Ishikawa (cell line): Measurements from ENCODE around the gene RGS6.

ENCODE experiments used
- CEBPB ChIP-seq: IDR thresholded peaks from 2 replicates; pipeline ENCODE4 v1.6.1; 2012
- CREB1 ChIP-seq: IDR thresholded peaks from 2 replicates; pipeline ENCODE4 v1.6.1; 2012; ENCODE audit warnings: low read depth
- EGR1 ChIP-seq: IDR thresholded peaks from 2 replicates; pipeline ENCODE4 v1.6.1; 2012
- EP300 ChIP-seq: IDR thresholded peaks from 2 replicates; pipeline ENCODE4 v1.6.1; 2012; ENCODE audit warnings: borderline replicate concordance
- NFIC ChIP-seq: IDR thresholded peaks from 2 replicates; pipeline ENCODE4 v1.6.1; 2012
- RAD21 ChIP-seq: IDR thresholded peaks from 2 replicates; pipeline ENCODE4 v1.6.1; 2012; ENCODE audit warnings: low read depth
- TAF1 ChIP-seq: IDR thresholded peaks from 2 replicates; pipeline ENCODE4 v1.6.1; 2012; ENCODE audit warnings: low read depth, mild to moderate bottlenecking
- TCF12 ChIP-seq: IDR thresholded peaks from 2 replicates; pipeline ENCODE4 v1.6.1; 2012; ENCODE audit warnings: low read depth
- TEAD4 ChIP-seq: IDR thresholded peaks from 2 replicates; pipeline ENCODE4 v1.6.1; 2012
- YY1 ChIP-seq: IDR thresholded peaks from 2 replicates; pipeline ENCODE4 v1.6.1; 2012; ENCODE audit warnings: low read depth
- ZBTB7A ChIP-seq: IDR thresholded peaks from 2 replicates; pipeline ENCODE4 v1.6.1; 2012; ENCODE audit warnings: low read depth
- TF ChIP-seq, protein P1 (sequence below): IDR thresholded peaks from 2 replicates; pipeline ENCODE4 v1.6.1; 2012
- TF ChIP-seq, protein P2 (sequence below): IDR thresholded peaks from 2 replicates; pipeline ENCODE4 v1.6.1; 2012; ENCODE audit warnings: low read depth, mild to moderate bottlenecking

DNA sequence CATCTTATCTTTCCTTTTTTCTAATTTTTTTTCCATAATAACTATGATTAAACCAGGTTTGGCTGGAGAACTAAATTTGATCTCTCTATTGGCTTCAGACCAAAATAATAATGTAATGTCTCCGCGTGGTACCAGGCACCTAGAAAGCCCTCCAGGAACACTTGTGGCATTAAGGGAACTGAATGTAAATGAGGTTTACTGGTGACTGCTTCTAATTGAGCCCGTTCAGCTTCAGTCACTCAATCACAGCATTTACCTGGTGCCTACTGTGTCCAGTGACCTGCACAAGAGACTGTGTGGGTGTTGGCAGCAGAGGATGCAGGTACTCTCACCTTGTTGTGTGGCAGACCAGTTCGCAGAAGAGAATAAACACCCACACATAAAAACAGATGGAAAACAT, 659.2 kb downstream of the RGS6 start:
- TF ChIP-seq TEAD4 (peak; percentile 59; the same call in 1 of the 2 replicates), NFIC (peak; percentile 84), TAF1 (no peak), CEBPB (0 out of 2 replicates have a peak, but pooled peaks have one; percentile 17), ZBTB7A (no peak), TCF12 (peak; percentile 95), EGR1 (peak; percentile 86), EP300 (peak; percentile 93), RAD21 (0 out of 2 replicates have a peak, but pooled peaks have one; percentile 15), YY1 (no peak), CREB1 (no peak)
- TF ChIP-seq, protein P1, sequence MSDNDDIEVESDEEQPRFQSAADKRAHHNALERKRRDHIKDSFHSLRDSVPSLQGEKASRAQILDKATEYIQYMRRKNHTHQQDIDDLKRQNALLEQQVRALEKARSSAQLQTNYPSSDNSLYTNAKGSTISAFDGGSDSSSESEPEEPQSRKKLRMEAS, result no peak; the same call in 1 of the 2 replicates
- TF ChIP-seq, protein P2, sequence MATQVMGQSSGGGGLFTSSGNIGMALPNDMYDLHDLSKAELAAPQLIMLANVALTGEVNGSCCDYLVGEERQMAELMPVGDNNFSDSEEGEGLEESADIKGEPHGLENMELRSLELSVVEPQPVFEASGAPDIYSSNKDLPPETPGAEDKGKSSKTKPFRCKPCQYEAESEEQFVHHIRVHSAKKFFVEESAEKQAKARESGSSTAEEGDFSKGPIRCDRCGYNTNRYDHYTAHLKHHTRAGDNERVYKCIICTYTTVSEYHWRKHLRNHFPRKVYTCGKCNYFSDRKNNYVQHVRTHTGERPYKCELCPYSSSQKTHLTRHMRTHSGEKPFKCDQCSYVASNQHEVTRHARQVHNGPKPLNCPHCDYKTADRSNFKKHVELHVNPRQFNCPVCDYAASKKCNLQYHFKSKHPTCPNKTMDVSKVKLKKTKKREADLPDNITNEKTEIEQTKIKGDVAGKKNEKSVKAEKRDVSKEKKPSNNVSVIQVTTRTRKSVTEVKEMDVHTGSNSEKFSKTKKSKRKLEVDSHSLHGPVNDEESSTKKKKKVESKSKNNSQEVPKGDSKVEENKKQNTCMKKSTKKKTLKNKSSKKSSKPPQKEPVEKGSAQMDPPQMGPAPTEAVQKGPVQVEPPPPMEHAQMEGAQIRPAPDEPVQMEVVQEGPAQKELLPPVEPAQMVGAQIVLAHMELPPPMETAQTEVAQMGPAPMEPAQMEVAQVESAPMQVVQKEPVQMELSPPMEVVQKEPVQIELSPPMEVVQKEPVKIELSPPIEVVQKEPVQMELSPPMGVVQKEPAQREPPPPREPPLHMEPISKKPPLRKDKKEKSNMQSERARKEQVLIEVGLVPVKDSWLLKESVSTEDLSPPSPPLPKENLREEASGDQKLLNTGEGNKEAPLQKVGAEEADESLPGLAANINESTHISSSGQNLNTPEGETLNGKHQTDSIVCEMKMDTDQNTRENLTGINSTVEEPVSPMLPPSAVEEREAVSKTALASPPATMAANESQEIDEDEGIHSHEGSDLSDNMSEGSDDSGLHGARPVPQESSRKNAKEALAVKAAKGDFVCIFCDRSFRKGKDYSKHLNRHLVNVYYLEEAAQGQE, result no peak
